ENCODE measurements around the gene GNAQ.

The GNAQ gene

DNA sequence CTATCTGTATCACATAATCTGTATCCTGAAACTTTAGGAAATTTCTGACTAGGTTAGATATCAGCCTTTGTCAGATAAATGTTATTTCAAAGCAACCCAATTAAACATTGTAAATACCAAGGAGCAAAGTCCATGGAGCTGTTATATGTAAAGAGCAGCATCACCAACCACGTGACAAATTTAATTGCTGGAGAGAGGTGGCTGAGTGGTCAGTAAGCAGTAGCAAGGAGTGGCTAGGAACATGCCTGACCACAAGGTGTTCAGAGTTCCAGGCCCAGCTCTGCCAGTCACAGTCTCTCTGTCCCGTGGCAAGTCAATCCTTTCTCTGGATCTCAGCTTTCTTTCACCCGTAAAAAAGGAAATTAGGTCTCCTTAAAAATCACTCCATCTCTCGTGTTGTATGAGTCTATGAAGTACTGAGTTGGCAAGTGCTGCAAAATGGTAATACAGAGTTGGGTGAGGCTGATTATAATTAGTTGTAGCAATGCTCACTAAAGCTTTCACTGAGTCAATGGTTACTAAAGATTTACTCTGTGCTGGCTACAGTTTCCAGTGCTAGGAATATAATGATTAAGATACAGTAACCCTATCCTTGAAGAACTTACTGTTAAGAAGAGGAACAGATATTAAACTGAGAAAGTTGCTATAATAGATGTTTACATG lies 166.1 kb downstream of the GNAQ start:
- TF ChIP-seq TAF1 (IDR thresholded peaks at IDR 0.05; ENCODE audit: borderline replicate concordance, insufficient read depth, low read length) = no peak
- TF ChIP-seq FOXP2 (optimal IDR thresholded peaks at IDR 0.05; ENCODE audit: borderline replicate concordance, extremely low read depth, extremely low read length, insufficient read depth) = no peak
- TF ChIP-seq, protein P1, sequence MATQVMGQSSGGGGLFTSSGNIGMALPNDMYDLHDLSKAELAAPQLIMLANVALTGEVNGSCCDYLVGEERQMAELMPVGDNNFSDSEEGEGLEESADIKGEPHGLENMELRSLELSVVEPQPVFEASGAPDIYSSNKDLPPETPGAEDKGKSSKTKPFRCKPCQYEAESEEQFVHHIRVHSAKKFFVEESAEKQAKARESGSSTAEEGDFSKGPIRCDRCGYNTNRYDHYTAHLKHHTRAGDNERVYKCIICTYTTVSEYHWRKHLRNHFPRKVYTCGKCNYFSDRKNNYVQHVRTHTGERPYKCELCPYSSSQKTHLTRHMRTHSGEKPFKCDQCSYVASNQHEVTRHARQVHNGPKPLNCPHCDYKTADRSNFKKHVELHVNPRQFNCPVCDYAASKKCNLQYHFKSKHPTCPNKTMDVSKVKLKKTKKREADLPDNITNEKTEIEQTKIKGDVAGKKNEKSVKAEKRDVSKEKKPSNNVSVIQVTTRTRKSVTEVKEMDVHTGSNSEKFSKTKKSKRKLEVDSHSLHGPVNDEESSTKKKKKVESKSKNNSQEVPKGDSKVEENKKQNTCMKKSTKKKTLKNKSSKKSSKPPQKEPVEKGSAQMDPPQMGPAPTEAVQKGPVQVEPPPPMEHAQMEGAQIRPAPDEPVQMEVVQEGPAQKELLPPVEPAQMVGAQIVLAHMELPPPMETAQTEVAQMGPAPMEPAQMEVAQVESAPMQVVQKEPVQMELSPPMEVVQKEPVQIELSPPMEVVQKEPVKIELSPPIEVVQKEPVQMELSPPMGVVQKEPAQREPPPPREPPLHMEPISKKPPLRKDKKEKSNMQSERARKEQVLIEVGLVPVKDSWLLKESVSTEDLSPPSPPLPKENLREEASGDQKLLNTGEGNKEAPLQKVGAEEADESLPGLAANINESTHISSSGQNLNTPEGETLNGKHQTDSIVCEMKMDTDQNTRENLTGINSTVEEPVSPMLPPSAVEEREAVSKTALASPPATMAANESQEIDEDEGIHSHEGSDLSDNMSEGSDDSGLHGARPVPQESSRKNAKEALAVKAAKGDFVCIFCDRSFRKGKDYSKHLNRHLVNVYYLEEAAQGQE (IDR thresholded peaks at IDR 0.05; ENCODE audit: insufficient read depth in 1 of 2, low read depth in 2 of 2, low read length in 2 of 2) = no peak
- TF ChIP-seq SIN3A (IDR thresholded peaks at IDR 0.05; ENCODE audit: borderline replicate concordance, insufficient read depth, low read length) = no peak
- TF ChIP-seq POLR2AphosphoS5 (IDR thresholded peaks at IDR 0.05; ENCODE audit: low read depth, low read length) = no peak

DNA sequence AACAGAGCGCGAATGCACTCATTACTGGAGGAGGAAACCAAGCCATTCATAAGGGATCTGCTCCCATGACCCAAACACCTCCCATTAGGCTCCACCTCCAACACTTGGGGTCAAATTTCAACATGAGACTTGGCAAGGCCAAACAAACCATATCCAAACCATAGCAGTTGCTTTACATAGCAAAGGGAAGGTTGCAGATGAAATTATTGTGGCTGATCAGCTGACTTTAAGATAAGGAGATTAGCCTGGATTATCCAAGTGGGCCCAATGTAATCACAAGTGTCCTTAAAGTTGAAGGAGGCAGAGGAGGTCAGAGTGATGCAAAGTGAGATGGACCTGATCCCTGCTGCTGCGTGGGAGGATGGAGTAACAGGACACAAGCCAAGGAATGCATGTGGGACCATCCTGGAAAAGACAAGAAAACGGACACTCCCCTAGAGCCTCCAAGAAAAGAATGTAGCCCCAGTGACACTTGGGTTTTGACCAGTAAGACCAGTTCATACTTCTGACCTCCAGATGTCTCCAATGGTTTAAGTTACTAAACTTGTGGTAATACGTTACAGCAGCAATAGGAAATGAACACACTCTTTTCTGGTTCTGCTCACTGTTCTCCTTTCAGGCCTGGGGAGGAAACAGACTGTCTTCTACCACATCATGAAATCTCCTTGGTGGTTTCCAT lies 167.3 kb downstream of the GNAQ start:
- TF ChIP-seq SIN3A (IDR thresholded peaks at IDR 0.05; ENCODE audit: borderline replicate concordance, insufficient read depth, low read length) (no peak), POLR2AphosphoS5 (IDR thresholded peaks at IDR 0.05; ENCODE audit: low read depth, low read length) (no peak), FOXP2 (optimal IDR thresholded peaks at IDR 0.05; ENCODE audit: borderline replicate concordance, extremely low read depth, extremely low read length, insufficient read depth) (no peak)
- TF ChIP-seq, protein P1 (IDR thresholded peaks at IDR 0.05; ENCODE audit: insufficient read depth in 1 of 2, low read depth in 2 of 2, low read length in 2 of 2) = no peak

DNA sequence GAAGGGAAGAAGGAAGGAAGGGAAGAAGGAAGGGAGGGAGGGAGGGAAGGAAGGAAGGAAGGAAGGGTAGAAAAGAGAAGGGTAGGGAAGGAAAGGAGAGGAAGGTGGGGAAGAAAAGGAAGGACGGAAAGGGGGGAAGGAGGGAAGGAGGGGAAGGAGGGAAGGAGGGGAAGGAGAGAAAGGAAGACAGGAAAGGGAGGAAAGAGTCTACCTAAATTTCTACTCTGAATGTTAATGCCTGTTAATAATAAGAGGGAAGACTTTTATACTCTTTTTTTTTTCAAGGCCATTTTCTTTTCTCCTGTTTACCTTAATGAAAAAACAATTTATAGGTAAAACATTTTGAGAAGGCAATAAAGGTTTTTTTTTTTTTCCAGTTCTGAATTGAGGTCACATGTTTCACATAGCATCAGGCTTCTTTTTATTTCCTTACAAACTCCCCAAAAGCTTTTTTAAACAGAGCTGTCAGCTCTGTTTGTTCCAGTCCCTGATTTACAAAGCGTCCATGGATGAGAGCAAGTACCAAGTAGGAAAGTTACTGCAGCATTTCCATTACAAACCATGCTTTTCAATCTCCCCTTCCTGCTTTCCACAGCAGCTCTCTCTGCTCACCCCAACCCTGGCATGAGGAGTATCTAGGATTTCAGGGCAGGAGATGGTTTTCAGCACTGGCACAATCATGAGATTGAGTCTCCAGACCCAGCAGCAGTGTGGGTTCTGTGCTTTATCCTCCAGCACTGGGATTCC lies 173.9 kb downstream of the GNAQ start:
- TF ChIP-seq TAF1 (IDR thresholded peaks at IDR 0.05; ENCODE audit: borderline replicate concordance, insufficient read depth, low read length) (no peak), SIN3A (IDR thresholded peaks at IDR 0.05; ENCODE audit: borderline replicate concordance, insufficient read depth, low read length) (no peak), FOXP2 (optimal IDR thresholded peaks at IDR 0.05; ENCODE audit: borderline replicate concordance, extremely low read depth, extremely low read length, insufficient read depth) (no peak), POLR2AphosphoS5 (IDR thresholded peaks at IDR 0.05; ENCODE audit: low read depth, low read length) (no peak)
- TF ChIP-seq, protein P1 (IDR thresholded peaks at IDR 0.05; ENCODE audit: insufficient read depth in 1 of 2, low read depth in 2 of 2, low read length in 2 of 2) = no peak

DNA sequence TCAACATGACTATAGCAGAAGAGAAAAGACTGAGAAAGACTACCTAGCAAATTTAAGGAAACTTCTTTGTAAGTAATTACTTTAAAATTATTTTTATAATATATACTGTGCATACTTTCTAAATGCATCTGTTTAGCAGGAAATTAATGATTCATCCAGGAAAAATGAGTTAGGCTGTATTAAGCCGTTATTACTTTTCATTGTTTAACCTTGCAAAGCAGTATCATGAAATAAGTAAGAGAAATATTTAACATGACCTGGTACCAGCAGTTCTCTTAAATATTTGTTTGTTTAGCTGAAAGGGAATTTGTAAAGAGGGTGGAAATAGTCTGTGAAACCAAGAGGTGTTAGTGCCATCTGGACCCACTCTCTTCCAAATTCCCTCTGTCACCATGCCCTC lies 175.0 kb downstream of the GNAQ start:
- no peak for TF ChIP-seq FOXP2 (optimal IDR thresholded peaks at IDR 0.05; ENCODE audit: borderline replicate concordance, extremely low read depth, extremely low read length, insufficient read depth)
- TF ChIP-seq TAF1 (IDR thresholded peaks at IDR 0.05; ENCODE audit: borderline replicate concordance, insufficient read depth, low read length) = no peak
- TF ChIP-seq, protein P1 (IDR thresholded peaks at IDR 0.05; ENCODE audit: insufficient read depth in 1 of 2, low read depth in 2 of 2, low read length in 2 of 2) = no peak
- no peak for TF ChIP-seq POLR2AphosphoS5 (IDR thresholded peaks at IDR 0.05; ENCODE audit: low read depth, low read length)
- TF ChIP-seq SIN3A (IDR thresholded peaks at IDR 0.05; ENCODE audit: borderline replicate concordance, insufficient read depth, low read length) = no peak

Data from PFSK-1 (cell line).